ENCODE results near the gene P4HA2.

GRCh38 chr5:132224716-132225115 lies 2.9 kb downstream of the P4HA2 start:
- no peak for TF ChIP-seq POLR2A (IDR thresholded peaks at IDR 0.05; ENCODE audit: extremely low read depth, insufficient read length)
- TF ChIP-seq CTCF (IDR thresholded peaks at IDR 0.05; ENCODE audit: low read depth, low read length) = no peak
